BLaER1 (cell line): ENCODE data around the gene PAGE4.

Experiments used
- H3K27ac ChIP-seq: shearing (Covaris generic); formaldehyde crosslinking; 2 replicates; pipeline ENCODE4 v1.8.1; 2022
- H3K27me3 ChIP-seq: shearing (Covaris generic); formaldehyde crosslinking; 2 replicates; pipeline ENCODE4 v1.8.1; 2022
- H3K36me3 ChIP-seq: shearing (Covaris generic); formaldehyde crosslinking; 2 replicates; pipeline ENCODE4 v1.8.1; 2022
- H3K4me1 ChIP-seq: shearing (Covaris generic); formaldehyde crosslinking; 2 replicates; pipeline ENCODE4 v1.8.1; 2022
- H3K4me2 ChIP-seq: shearing (Covaris generic); formaldehyde crosslinking; 2 replicates; pipeline ENCODE4 v1.8.1; 2022
- H3K4me3 ChIP-seq: shearing (Covaris generic); formaldehyde crosslinking; 2 replicates; pipeline ENCODE4 v1.8.1; 2022
- H3K9ac ChIP-seq: shearing (Covaris generic); formaldehyde crosslinking; 2 replicates; pipeline ENCODE4 v1.8.1; 2022
- H3K9me3 ChIP-seq: shearing (Covaris generic); formaldehyde crosslinking; 2 replicates; pipeline ENCODE4 v1.8.1; 2022
- H4K20me1 ChIP-seq: shearing (Covaris generic); formaldehyde crosslinking; 2 replicates; pipeline ENCODE4 v1.8.1; 2022
- Cebpa-rat ChIP-seq: shearing (Covaris generic); IDR thresholded peaks from 2 replicates; pipeline ENCODE4 v1.8.1; 2022

Gene PAGE4

GRCh38 chrX:49842621-49843020 is 13.5 kb downstream of the PAGE4 start:
- Histone ChIP-seq H3K9ac (no peak overlapping the region), H3K27me3 (peaks cover 93% of the 10 kb centered on the region), H4K20me1 (peaks cover 7% of the 10 kb centered on the region; the same call in 1 of the 2 replicates), H3K4me2 (no peak overlapping the region), H3K27ac (no peak overlapping the region), H3K4me3 (no peak overlapping the region), H3K36me3 (no peaks in the 10 kb centered on the region), H3K4me1 (no peaks in the 10 kb centered on the region), H3K9me3 (no peaks in the 10 kb centered on the region)
- TF ChIP-seq Cebpa-rat, result no peak

- no peak overlapping the region for H3K27ac ChIP-seq
- no peaks in the 10 kb centered on the region for H3K4me1 ChIP-seq
- H3K27me3 ChIP-seq, result peaks cover 96% of the 10 kb centered on the region
- TF ChIP-seq Cebpa-rat, result no peak
- no peak overlapping the region for H3K4me2 ChIP-seq
- H3K9ac ChIP-seq, result no peak overlapping the region
- no peak overlapping the region for H3K4me3 ChIP-seq
- no peaks in the 10 kb centered on the region for H3K36me3 ChIP-seq
- no peaks in the 10 kb centered on the region for H3K9me3 ChIP-seq
- H4K20me1 ChIP-seq, result peaks cover 1% of the 10 kb centered on the region; the same call in 1 of the 2 replicates
Measured at GRCh38 chrX:49844611-49845010, 15.5 kb downstream of the PAGE4 start.

- H3K4me1 ChIP-seq, result no peaks in the 10 kb centered on the region
- no peaks in the 10 kb centered on the region for H3K9me3 ChIP-seq
- no peak for TF ChIP-seq Cebpa-rat
- H3K9ac ChIP-seq, result no peak overlapping the region
- no peak overlapping the region for H3K4me3 ChIP-seq
- no peaks in the 10 kb centered on the region for H3K36me3 ChIP-seq
- no peaks in the 10 kb centered on the region; the same call in 1 of the 2 replicates for H4K20me1 ChIP-seq
- H3K27me3 ChIP-seq, result peaks cover 93% of the 10 kb centered on the region
- no peak overlapping the region for H3K27ac ChIP-seq
- H3K4me2 ChIP-seq, result no peak overlapping the region
Measured at GRCh38 chrX:49845701-49846403, 16.7 kb downstream of the PAGE4 start.

GRCh38 chrX:49846522-49846921 is 17.4 kb downstream of the PAGE4 start:
- no peak overlapping the region for H3K27ac ChIP-seq

GRCh38 chrX:49848275-49848674 is 19.2 kb downstream of the PAGE4 start:
- H3K4me2 ChIP-seq, result no peak overlapping the region
- no peak overlapping the region for H3K27ac ChIP-seq
- no peak overlapping the region for H3K4me3 ChIP-seq
- no peaks in the 10 kb centered on the region for H3K4me1 ChIP-seq
- TF ChIP-seq Cebpa-rat, result no peak
- peaks cover 86% of the 10 kb centered on the region for H3K27me3 ChIP-seq
- no peak overlapping the region for H3K9ac ChIP-seq
- H3K9me3 ChIP-seq, result no peaks in the 10 kb centered on the region
- no peaks in the 10 kb centered on the region; the same call in 1 of the 2 replicates for H4K20me1 ChIP-seq
- no peaks in the 10 kb centered on the region for H3K36me3 ChIP-seq

More at GRCh38 chrX:49846522-49846921, 17.4 kb downstream of the PAGE4 start:
- Histone ChIP-seq H3K4me3 (no peak overlapping the region), H3K4me2 (no peak overlapping the region), H3K9ac (no peak overlapping the region), H3K27me3 (peaks cover 90% of the 10 kb centered on the region), H3K9me3 (no peaks in the 10 kb centered on the region), H3K36me3 (no peaks in the 10 kb centered on the region), H4K20me1 (no peaks in the 10 kb centered on the region; the same call in 1 of the 2 replicates), H3K4me1 (no peaks in the 10 kb centered on the region)
- TF ChIP-seq Cebpa-rat, result no peak

GRCh38 chrX:49850028-49850427 is 20.9 kb downstream of the PAGE4 start:
- Histone ChIP-seq H3K4me1 (peaks cover 6% of the 10 kb centered on the region), H3K27me3 (peaks cover 89% of the 10 kb centered on the region), H4K20me1 (no peaks in the 10 kb centered on the region; the same call in 1 of the 2 replicates), H3K9me3 (no peaks in the 10 kb centered on the region), H3K36me3 (no peaks in the 10 kb centered on the region), H3K9ac (no peak overlapping the region), H3K4me2 (no peak overlapping the region), H3K27ac (no peak overlapping the region), H3K4me3 (no peak overlapping the region)
- TF ChIP-seq Cebpa-rat, result no peak

GRCh38 chrX:49853661-49854060 is 24.6 kb downstream of the PAGE4 start:
- H3K27me3 ChIP-seq, result peaks cover 79% of the 10 kb centered on the region
- peaks cover 13% of the 10 kb centered on the region for H3K4me1 ChIP-seq
- no peaks in the 10 kb centered on the region for H4K20me1 ChIP-seq
- H3K9ac ChIP-seq, result no peak overlapping the region
- no peaks in the 10 kb centered on the region for H3K9me3 ChIP-seq
- H3K4me2 ChIP-seq, result no peak overlapping the region
- no peak for TF ChIP-seq Cebpa-rat
- H3K4me3 ChIP-seq, result no peak overlapping the region
- no peaks in the 10 kb centered on the region for H3K36me3 ChIP-seq
- H3K27ac ChIP-seq, result no peak overlapping the region

- Histone ChIP-seq H3K9ac (no peak overlapping the region), H3K4me3 (no peak overlapping the region), H4K20me1 (no peaks in the 10 kb centered on the region), H3K36me3 (no peaks in the 10 kb centered on the region), H3K27ac (no peak overlapping the region), H3K4me2 (no peak overlapping the region), H3K9me3 (no peaks in the 10 kb centered on the region), H3K4me1 (peaks cover 13% of the 10 kb centered on the region), H3K27me3 (peaks cover 85% of the 10 kb centered on the region)
- no peak for TF ChIP-seq Cebpa-rat
Measured at GRCh38 chrX:49856819-49857218, 27.7 kb downstream of the PAGE4 start.

GRCh38 chrX:49858341-49858740 is 29.2 kb downstream of the PAGE4 start:
- H3K36me3 ChIP-seq, result no peaks in the 10 kb centered on the region
- no peak overlapping the region for H3K9ac ChIP-seq
- H3K4me2 ChIP-seq, result no peak overlapping the region
- H3K4me3 ChIP-seq, result no peak overlapping the region
- H4K20me1 ChIP-seq, result no peaks in the 10 kb centered on the region
- peaks cover 13% of the 10 kb centered on the region for H3K4me1 ChIP-seq
- no peaks in the 10 kb centered on the region for H3K9me3 ChIP-seq
- no peak overlapping the region for H3K27ac ChIP-seq
- H3K27me3 ChIP-seq, result peaks cover 88% of the 10 kb centered on the region
- TF ChIP-seq Cebpa-rat, result no peak

GRCh38 chrX:49859491-49859890 is 30.4 kb downstream of the PAGE4 start:
- no peak overlapping the region for H3K4me3 ChIP-seq
- peaks cover 83% of the 10 kb centered on the region for H3K27me3 ChIP-seq
- no peak overlapping the region for H3K9ac ChIP-seq
- H4K20me1 ChIP-seq, result peaks cover 1% of the 10 kb centered on the region; the same call in 1 of the 2 replicates
- H3K36me3 ChIP-seq, result no peaks in the 10 kb centered on the region
- no peak overlapping the region for H3K27ac ChIP-seq
- H3K4me2 ChIP-seq, result no peak overlapping the region
- TF ChIP-seq Cebpa-rat, result no peak
- H3K4me1 ChIP-seq, result peaks cover 12% of the 10 kb centered on the region
- no peaks in the 10 kb centered on the region for H3K9me3 ChIP-seq
